GM19238 (cell line): ENCODE results near the gene CREB5.

Source experiments
- DNase-seq: peaks from one replicate; pipeline ENCODE4 v3.0.0; 2011; ENCODE audit warnings: low spot score; ENCODE audit not compliant: insufficient read length

CREB5 gene

DNA sequence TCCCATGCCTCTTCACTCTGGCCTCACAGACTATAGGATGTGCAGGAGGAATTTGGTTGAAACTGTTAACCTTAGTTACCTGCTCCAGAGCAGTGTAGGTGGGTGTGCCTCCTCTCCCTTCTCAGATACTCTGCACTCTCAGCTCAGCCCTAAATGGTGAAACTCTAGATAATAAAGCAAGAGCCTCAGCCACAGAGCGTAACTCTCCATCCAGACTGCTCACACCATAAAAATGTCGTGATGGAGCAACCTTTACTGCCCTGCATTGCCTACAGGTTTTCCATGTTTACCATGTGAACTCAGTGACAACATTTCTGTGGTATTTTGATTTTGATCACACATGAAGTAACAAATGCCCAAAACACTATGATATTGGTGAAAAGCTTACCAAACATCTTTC is 227.7 kb downstream of the CREB5 start:
- DNase-seq: no peak

DNA sequence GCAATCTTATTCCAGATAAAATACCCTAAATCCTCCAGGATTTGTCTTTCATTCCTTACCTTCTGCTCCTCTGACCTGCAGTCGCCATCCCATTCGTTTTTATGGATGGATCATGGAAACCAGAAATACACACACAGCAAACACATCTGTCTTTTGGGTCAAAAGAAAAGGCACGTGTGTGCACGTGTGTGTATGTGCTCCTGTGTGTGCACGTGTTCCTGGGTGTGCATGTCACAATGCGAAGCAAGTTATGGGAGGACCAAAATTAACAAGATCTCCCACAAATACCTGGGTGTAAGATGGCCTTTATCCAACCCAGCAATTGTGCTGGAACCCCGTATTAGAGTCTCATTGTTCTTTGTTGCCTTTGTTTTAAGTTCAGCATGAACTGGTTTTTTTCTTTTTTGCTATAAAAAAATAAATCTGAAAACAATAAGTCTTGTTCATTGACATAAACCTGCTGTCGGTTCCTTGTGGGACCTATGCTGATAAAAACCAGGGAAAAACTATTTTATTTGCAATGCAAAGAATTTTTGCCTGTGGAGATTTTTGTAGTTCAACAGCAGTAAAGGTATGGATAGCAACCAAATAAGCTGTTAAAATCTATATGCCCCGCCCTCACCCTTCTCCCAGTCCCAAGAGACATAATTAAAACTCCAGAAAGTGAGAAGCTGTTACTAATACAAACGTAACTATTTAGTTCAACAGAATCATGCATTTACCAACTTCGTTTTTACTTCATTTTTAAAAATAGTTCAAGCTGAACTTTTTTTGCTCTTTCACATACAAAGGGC is 229.6 kb downstream of the CREB5 start:
- DNase-seq: no peak

DNA sequence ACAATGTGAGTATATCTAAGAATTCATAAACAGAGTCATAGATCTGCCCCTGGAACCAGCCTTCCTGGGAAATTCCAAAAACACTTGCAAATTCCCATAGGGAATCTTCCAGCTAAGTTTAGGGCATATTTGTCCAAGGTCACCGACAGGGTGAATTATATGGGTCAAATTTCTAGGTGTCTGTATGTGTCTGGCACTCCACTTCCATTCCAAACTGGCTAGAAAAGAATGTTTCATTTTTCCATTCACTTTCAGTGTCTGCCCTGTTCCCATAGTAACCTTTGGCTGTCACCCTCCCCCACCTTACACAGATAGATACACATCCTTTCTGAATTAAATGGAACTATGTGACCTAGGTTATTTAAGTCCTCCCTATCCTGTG is 230.9 kb downstream of the CREB5 start:
- no peak for DNase-seq

DNA sequence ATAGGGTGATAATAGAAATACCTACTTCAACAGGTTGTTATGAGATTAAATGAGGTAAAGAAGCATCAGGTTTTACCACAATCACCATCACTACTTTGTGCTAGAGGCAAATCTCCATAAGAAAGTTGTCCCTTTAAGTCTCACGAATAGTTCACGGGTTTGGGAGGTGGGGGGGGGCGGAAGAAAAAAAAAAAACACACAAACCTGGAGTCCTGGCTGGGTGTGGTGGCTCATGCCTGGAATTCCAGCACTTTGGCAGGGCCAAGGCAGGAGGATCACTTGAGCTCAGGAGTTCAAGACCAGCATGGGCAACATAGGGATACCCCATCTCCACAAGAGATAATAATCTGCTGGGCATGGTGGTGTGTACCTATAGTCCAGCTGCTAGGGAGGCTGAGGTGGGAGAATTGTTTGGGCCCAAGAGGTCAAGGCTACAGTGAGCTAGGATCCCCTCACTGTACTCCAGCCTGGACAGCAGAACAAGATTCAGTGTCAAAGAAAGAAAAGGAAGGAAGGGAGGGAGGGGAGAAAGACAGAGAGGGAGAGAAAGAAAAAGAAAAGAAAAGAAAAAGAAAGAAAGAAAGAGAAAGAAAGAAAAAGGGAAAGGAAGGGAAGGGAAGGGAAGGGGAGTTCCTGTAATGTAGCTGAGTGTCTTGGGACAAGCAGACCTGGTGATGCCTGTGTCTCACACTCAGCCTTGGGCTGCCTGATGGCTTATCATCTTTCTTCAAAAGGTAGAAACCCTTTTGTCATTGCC is 231.4 kb downstream of the CREB5 start:
- no peak for DNase-seq

DNA sequence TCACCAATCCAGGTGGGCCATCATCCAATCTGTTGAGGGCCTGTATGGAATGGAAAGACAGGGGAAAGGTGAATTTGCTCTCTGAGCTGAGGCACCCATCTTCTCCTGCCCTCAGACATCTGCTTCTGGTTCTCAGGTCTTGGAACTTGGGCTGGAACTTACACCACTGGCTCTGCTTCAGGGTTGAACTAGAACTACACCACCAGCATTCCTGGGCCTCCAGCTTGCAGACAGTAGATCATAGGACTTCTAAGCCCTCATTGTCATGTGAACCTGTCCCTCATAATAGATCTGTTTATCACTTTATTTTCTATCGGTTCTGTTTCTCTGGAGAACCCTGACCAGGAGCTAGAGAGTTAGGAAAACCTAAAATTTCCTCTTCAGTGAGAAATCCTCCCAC is 233.5 kb downstream of the CREB5 start:
- no peak for DNase-seq

DNA sequence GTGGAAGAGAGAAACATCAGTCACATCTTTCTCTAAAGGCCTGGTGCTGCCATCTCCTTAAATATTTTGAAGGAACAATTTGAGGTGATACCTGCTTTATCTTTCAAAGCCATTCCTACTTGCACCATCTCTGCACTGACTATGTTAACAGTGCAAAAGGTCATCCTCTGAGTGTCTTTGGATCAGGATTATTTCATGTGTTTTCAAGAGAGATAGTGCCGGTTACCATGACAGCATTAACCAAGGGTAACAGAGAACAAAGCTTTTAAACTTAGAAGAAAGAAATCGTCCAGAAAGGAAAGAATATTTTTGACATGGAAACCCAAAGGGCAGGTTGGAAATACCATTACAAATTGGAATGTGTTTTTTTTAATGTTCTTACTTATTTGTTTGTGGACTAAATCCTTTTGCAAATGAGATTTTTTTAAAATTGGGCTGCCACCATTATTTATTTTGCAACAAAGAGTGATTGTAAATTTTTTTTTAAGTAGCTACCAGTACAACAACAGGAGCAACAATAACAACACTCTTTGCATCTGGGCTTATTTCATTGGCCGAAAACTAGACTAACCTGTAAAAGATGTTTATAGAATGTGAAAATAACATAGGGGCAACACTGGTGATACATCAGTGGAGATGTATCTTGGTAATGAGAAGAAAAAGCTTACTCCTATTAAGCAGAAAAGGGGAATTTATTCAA is 234.2 kb downstream of the CREB5 start:
- DNase-seq: no peak

DNA sequence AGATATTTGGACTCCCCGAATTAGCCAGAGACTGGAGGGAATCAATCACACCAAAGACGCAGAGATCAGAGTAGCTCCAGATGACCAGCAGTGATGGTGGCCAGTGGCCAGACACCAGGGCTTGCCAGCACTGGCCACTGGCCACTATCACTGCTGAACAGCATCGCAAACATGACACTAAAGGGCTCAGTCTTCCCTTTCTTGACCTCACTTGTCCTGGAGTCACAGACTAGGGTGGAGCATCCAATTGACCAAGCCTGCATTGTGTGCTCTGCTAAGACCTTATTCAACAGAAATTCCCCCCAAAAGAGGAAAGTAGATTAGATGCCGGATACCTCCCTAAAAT is 234.7 kb downstream of the CREB5 start:
- DNase-seq: no peak

DNA sequence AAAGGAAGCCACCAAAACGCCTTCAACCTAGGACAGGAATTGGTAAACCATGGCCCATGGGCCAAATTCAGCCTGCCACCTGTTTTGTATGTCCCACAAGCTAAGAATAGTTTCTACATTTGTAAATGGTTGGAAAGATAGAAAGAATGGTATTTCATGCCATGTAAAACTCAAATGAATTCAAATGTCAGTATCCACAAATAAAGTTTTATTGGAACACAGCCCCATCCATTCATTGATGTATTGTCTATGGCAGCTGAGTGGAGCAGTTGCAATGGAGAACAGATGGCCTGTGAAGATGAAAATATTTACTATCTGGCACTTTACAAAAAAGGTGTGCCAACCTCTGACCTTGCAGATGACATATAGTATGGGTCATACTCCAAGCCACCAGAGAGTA is 236.9 kb downstream of the CREB5 start:
- DNase-seq: no peak

DNA sequence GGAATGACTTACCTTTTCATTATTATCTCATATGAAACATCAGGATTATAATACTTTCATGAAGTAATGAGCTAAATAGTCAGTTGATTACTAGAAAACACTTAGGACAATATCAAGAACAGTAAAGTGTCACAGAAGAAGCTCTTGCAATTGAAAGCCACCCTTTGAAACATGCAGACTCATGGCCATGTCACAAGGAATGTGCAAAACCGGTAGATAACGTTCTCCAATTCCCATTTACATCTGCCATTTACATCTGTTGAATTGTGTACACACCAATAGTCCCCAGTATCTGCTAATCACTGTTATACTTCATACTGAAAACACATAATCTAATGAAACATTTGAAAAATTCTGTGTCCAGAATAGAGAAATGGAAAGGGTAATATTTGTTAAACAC is 237.5 kb downstream of the CREB5 start:
- no peak for DNase-seq

DNA sequence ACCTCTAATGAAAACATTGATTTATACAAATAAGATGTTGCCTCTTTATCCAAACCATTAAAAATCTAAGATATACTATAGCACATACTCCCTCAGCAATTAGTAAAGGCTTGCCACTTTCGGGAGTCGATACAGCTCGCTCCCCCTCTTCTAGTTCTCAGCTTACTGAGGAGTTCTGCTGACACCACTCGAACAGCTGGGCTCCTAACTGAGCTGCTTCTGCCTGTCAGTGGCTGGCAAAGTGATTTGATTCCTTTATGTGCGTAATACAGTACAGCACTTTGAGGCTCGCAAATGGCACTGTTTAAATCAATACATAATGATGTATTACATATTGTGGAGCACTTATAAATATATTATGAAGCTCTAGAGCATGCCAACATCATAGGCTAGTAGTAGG is 241.8 kb downstream of the CREB5 start:
- DNase-seq: no peak

DNA sequence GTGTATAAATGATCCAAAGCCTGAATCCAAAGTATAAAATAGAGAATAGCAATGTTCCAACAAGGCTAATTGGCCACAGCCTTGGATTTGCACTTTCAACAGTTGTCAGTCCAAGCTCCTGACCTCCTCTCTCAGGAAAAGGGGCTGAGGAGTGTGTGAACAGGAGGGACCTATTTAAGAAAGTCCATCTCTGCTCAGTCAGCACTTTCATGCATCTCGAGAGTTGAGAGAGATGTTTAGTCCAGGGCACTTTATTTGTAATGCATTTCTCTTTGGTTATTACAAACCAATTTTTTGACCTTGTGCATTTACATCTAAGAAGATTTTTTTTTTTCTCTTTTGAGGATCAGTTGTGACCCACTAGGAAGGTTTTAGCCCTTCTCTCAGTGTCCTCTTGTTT is 244.2 kb downstream of the CREB5 start:
- no peak for DNase-seq

DNA sequence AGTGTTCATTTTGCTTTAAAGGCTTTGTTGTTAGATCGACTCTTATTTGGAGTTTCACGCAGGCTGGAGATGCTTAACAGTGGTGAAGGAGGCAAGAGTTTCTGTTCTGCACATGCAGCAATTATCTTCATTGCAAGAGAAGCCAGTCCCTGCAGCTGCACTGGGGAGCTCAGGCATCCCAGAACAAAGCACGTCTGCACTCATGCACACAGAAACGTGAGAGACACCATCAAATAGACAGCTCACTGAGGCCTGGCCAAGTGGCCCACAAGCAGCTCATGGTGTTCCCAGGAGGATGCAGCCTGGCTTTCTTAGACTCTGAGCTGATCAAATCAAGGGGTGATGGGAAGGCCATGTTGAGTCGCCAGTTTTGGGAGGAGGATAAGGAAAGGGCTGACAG is 246.1 kb downstream of the CREB5 start:
- DNase-seq: no peak

DNA sequence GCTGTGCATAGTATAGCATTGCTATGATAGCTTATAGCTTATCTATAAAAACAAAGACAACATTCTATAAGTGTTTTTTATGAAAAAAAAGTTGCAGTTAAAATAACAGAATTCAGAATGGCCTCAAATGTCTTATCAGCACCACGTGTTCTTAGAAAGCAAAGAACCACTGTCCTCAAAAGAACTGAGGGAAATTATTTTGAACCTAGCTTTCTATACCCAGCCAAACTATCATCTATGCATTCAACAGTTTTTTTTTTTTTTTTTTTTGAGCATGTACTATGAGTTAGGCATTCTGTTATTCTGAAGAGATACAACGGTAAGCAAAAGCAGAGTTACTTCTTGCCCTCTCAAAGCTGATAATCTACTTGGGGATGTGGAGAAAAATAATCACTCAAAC is 247.8 kb downstream of the CREB5 start:
- DNase-seq: no peak

DNA sequence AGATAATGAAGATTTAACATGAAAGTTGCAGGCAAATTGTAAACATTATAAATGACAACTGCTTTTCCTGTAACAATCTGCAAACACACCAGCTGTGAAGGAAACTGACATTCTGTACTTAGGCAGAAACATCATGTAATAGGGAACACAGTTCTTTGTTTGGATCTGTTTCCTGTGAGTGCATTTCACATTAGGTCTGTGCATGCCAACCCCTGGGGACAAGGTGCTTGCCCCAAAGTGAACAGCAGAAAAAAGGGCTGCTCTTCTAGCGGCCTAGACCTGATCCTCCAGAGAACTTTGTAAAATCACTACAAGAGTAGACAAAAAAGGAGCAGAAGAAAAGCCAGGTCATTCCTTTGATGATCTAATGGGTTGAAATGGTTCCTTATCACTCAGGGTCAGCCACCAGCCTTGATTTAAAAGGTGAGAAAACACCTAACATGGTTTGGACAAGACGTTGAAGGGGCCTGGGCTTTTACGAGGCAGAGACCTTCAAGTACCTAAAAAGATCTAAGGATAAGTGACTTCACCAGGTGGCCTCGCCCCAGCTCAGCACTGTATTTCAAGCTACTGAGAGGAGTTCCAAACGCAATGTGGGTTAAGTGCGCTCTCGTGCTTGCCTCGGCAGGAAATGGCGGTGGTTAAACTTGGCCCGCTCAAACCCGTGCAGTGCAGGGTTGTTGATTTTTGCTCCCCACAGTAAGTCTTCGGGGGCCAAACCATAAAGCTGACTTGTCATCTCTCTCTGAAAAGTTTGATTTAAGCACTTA is 249.7 kb downstream of the CREB5 start:
- no peak for DNase-seq

DNA sequence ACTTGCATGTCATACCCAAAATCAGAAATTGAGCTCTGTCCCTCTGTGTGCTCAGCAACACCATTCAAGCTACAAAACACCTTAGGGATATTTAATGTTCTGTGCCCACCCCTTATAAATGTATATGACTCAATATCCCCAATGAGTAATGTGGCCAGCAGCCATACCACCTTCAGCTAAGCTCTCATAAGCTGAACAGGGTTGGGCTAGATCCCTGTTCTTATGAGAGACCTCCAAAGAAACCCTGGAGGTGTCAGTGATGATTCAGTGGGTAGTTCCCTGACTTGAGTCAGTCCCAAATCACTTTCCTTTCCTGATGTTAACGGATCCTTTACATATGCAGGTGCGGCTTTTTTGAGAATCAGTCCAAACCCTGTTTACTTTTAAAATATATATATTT is 253.8 kb downstream of the CREB5 start:
- DNase-seq: no peak

DNA sequence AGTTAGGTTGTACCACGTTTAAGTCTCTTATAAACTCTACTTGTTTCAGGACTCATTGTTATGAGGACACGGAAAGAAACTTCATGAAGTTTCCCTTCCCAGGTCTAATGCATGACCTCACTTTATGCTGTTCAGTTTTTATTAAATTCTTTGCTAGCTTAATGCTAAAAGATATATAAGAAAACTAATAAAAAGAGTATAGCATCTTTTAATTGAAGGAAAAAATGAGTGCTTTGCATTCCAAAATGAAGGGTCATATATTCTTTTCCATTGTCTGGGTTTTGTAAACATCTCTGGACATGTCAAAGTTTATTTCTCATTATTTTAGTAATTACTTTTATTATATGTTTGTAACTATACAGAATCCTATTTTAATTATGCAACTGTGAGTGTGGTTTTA is 255.8 kb downstream of the CREB5 start:
- no peak for DNase-seq

DNA sequence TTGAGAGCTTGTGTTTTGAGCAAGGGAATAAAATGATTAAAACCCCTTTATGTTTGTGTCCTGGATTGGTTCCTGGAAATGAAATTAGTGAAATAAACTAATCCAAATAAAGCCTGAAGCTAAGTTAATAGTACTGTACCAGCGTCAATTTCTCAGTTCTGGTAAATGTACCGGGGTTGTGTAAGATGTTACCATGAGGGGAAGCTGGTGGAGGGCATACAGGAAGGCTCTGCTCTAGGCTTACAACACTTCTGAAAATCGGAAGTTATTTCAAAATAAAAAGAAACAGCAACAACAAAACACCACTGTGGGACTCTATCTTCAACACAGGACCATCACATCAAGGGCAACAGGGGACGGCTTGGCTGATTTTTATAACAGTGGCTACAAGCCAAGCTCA is 257.0 kb downstream of the CREB5 start:
- no peak for DNase-seq

DNA sequence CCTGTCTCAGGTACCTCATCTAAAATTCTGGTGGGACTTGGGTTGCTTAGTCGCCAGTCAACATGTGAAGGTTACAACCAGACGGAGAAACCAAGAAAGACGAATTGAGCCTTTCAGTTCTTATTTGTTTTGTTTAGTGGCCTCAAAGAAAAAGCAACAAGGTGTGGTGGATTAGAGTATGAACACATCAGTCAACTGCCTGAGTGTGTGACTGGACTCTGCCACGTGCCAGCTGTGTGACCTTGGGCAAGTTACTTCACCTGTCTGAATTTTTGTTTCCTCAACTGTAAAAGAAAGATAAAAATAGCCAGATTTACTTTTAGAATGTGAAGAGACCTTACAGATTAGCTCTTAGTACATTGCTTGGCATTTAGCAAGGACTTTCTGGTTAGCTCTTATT is 259.2 kb downstream of the CREB5 start:
- no peak for DNase-seq

DNA sequence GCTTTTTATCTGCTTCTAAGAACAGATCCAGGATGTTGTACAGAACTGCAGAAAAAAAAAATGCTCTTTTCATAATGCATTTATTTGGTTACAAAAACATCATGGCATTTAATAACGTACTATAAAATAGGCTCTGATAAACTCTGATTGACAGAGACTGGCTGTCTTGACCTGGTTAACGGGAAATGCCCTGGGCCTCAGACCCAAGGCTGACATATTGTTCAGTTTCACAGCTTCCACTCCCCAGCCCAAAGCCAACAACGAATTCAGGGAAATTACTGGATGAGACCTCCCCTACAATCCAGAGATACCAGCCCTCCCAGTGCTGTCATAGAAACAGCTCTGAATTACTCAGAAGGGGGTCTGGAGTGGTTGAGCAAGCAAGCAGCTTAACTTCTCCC is 260.1 kb downstream of the CREB5 start:
- DNase-seq: no peak

DNA sequence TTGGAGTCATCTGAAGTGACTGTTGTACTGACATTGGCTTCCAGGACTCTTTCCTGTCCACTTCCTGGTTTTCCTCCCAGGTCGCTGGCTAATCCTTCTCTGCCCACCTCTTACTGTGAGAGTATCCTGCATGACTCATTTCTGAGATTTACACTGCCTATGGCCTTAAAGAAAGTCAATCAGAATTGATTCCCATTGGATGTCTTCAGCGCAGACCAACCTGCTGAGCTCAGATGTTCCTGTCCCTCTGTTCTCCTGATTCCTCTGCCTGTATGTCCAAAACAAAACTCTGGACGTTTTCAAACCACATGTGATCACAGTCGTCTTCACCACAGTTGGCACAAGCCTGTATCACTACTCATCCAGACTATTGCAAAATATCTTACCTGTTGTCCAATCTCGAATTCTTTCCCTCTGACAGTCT is 262.1 kb downstream of the CREB5 start:
- DNase-seq: no peak

DNA sequence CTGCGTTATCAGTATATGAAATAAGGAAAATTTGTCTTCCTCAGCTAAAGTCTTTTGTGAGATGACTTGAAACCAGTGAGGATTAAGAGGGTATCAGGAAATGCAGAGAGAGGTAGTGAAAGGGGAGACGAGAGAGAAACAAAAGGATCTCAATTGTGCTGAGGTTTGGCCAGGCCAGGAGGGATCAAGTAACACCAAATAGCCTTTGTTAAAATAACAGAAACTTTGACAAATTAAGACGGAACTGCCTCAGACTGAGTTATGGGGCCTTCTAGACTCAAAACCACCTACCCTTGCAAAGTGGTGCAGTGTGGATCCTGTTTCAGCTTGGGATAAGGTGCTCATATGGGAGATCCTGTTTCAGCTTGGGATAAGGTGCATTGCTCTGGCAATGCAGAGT is 263.1 kb downstream of the CREB5 start:
- DNase-seq: no peak

DNA sequence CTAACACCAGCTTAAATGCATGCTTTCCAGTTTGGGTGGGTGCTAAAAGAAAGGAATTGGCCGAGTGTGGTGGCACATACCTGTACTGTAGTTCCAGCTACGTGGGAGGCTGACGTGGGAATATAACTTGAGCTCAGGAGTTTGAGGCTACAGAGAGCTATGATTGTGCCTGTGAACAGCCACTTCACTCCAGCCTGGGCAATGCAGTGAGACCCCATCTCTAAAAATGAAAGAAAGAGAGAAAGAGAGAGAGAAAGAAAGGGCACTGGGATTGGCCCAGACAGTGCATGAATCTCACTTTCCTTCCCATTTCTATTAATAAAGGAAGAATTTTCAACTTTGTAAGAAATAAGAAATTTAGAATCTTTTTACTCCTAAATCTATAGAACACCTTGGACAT is 265.4 kb downstream of the CREB5 start:
- DNase-seq: no peak
